H54 (cell line): ENCODE measurements around the gene FDXR.

Experiments
- DNase-seq: peaks from one replicate; pipeline ENCODE4 v3.0.0; 2011; ENCODE audit warnings: low spot score, mixed read lengths; ENCODE audit not compliant: insufficient read length
- FAIRE-seq: peaks from 3 replicates; lab custom pipeline; 2011; peaks lifted over from hg19 to GRCh38; lab: Jason Lieb, UNC
- POLR2A ChIP-seq: IDR thresholded peaks from 2 replicates; pipeline ENCODE4 v1.6.1; 2011; ENCODE audit warnings: low read depth, mild to moderate bottlenecking, low read length

The FDXR gene

DNA sequence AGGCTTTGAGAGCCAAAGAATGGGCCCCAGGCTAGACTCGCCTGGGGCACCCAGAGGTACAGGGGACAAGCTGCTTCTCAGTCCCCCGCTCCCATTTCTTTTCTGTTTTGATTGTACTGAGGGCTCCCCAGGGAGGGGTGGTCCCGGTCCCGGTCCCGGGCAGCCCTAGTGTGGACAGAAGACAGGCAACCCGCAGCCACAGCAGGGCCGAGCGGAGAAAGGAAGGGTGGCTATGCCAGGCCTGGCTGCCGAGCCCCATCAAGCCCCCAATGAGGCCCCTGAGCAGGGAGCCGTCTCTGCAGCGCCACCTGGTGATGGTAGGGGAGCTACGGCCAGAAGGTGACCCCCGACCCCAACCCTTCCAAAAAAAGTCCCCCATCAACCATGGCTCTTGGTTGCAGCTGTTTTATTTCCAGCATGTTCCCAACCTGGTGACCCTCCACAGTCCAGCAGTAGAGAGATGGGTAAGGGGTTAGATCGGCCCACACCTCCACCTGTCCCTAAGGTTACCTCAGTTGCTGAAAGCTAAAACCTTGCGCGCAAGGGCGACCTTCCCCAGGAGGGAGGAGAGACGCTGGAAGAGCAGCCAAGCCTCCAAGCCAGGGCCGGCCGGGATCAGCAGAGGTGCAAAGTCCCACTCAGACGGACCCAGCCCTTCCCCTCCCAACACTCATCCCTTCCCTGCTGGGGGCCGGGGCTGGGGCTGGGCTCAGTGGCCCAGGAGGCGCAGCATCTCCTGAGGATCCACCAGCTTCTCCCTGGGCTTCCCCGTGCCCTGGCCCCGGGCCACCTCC is 10.5 kb downstream of the FDXR start:
- FAIRE-seq: no peak
- no peak for TF ChIP-seq POLR2A
- peak; percentile 87 for DNase-seq

DNA sequence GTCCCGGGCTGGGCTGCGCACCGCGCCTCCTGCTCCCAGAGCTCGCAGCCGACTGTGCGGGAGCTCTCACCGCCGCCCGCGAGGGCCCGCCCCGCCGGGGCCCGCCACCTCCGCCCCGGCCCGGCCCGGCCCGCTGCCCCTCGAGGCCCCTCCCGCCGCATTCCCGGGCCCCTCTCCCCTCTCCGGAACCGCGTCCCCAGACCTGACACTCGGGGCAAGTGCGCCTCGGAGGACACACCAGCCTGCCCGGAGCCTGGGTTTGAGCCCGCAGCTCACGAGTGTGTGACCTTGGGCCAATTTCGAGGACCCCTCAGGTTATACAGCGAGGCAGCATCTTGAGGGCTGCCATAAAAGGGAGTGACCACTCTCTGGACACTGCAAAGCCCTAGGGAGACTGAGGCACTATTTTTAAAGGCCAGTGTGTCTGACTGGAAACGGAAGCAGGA is 11.1 kb downstream of the FDXR start:
- DNase-seq: no peak
- FAIRE-seq: no peak
- no peak for TF ChIP-seq POLR2A

DNA sequence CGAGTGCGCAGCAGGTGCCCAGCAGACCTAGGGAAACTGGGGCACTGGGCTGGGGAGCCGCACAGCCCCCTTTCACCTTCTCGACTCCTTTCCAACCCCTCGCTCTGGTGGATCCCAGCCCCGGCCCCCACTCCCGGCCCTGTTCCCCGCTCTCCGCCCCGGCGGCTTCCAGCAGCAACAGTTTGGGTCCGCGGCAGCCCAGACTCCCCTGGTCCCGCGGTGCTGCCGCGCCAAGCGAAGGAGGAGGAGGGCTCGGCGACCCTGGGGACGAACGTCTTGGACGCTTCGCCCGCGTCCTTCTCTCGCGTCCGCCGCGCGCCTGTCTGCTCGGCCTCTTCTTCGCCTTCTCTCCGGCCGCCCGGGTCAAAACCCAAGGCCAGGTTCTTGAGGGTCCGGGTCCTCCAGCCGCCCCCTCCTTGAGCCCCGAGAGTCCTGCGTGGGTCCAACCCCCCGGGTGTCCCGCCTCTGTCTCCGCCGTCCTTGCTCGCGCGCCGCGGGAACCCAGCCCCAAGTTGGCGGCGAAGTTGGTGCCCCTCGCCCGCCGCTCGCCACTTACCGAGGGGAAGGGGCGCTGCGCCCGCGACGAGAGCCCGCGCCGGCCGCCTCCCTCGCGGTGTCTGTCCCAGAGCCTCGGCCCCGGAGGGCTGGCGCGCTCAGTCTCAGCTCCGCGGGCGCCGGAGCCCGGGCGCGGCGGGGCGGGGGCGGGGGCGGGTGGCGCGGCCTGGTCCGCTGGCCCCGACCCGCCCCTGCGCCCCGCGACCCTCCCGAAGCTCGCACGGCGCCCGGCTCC is 11.7 kb downstream of the FDXR start:
- TF ChIP-seq POLR2A: no peak
- DNase-seq (no peak), FAIRE-seq (no peak)

DNA sequence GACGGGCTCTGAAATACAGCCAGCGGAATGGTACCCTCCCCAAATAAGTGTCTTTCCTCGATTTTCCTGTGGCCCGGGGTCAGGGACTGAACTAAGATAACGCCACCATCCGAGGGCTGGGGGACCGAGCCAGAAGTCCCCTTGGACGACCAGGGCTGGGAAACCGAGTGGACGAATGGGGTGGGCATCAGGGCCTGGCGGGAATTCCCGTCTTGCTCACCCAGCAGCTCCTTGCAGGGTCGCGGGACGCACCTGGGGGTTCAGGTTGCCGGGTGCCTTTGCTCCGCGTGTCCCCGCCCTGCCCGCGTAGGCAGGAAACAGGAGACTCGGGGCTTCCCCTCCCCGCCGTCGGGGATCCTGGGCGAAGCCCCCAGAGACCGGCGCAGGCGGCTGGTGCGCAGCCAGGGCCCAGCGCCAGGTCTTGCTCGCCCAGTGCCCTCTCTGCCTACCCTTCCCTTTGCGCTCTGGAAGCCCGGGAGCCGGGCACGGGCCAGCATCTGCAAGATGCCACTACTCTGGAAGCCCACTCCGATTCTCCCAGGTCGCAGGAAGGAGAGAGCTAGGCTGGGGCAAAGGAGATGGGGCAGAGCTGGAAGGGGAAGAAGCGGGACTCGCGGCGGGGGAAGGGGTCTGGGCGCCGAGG is 12.4 kb downstream of the FDXR start:
- FAIRE-seq: no peak
- TF ChIP-seq POLR2A: no peak
- no peak for DNase-seq

DNA sequence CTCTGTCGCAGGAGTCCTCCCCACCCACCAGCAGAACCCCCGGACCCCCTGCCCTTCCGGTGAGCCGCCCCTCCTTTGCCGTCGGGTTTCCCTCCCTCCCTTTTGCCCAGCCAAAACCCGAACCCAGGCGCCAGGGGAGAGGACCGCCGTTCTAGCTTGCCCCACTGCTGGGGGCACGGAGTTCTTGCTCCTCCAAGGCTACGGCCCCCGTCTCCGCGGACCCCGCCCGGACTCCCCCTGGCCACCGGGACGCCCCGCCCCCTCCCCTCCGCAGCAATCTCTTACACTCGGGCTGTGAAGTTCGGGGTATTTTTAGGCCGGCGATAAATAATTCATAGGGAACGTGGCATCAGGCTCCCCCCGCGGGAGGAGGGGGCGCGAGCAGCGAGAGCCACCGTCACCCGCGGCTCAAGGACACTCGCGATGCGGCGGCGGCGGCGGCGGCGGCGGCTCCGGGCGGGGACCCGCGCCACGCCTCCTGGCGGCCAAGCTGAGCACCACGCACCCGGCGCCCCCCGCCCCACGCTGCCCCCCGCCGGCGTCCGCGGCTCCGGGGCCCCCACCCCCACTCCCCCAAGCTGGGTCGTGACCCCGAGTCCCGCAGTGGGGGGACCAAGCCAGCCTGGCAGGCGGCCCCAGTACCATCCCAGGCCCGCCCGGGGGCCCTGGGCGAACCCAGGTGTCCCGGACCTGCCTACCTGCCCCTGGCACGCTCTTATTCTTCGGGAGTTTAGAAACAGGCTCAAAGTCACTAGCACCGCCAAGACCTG is 13.2 kb downstream of the FDXR start, which contains the start of gene GRIN2C:
Gene GRIN2C, minus strand, starts transcription at position 427 of the 770 bp plus-strand sequence. CDS start 4,793 bp downstream, outside the sequence.
- no peak for TF ChIP-seq POLR2A
- FAIRE-seq (no peak), DNase-seq (no peak)

DNA sequence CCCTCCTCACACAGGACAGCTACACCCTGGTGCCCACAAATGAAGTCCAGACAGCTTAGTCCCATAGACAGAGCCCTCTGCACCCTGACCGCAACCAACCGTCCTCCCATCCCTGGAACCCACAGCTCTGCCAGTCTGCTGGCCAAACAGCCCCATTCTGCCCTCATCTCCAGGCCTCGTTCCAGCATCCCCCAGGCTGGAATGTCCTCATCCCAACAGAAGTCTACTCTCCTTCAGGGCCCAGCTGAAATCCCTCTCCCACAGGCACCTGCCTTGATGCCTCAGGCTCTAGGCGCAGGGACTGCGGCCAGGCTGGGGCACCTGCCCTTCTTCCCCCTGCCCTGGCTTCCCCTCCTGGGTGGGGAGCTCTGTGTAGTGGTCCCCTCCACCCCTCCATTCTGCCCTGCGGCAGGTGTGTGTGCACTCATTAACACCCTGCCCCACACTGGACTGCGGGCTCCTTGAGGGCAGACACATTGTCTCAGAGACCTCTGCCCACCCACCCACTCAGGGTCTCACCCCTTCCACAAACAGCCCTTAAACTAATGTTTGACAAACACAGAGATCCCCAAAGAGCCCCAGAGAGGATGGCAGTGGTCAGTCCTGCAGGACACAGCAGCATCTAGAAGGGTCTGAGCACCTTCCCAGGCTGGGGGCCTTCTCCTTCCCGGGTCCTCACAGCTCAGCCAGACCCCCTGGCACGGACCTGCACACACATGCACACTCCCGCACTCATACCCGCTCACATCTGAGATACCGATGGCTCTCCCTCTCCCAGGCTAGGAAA is 13.9 kb downstream of the FDXR start:
- no peak for FAIRE-seq
- no peak for TF ChIP-seq POLR2A
- DNase-seq: no peak

DNA sequence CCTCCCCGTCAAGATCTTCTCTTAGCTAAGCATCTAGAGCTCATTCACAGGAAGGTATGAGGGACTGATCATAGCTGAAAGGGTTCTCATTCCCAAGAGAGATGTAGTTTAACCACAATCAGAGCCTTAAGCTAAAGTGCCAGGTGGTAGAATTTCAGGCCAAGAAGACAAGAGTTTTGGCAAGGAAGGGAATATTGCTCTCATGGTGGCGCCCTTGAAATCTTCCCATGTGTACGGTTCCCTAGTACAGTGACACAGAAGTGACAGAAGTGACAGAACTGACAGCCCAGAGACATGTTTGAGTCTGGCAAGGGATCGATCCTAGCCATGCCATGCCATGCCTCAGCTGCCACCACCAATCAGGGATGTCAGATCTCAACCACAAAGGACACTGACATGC is 15.6 kb downstream of the FDXR start:
- DNase-seq (no peak), FAIRE-seq (no peak)
- TF ChIP-seq POLR2A: no peak

DNA sequence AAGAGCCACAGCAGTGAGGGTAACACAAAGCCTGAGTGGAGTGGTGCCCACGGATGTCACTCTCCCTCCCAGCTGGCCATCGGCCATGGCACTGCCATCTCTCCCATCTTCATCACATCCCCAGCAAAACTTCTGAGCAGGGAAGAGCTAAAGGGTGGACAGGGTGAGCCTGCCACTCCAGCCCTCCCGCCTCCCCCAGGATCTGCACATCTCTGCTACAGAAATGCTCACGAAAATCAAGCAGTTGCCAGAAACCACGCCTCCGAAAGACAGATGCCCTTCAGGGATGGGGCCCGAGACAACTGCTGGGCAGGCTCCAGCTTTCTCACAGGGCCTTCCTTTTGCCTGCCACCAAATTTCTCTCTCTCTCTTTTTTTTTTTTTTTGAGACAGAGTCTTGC is 16.7 kb downstream of the FDXR start:
- DNase-seq (no peak), FAIRE-seq (no peak)
- no peak for TF ChIP-seq POLR2A

DNA sequence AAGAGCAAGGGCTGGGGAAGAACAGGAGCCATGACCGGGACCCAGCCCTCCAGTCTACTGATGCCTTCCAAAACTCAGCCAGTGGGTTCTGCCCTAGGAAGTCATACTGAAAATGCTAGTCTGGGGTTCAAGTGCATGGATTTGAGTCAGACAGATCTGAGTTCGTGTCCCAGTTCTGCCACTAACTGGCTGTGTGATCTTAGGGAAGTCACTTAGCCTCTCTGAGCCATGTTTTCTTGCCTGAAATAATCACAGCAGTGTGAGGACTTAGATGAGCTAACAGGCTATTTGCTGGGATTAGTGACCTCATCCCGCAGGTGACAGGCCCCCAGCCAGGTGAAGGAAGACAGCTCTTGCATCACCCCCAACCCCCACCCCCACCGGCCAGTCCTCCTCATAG is 17.5 kb downstream of the FDXR start:
- no peak for FAIRE-seq
- no peak for TF ChIP-seq POLR2A
- DNase-seq: no peak

DNA sequence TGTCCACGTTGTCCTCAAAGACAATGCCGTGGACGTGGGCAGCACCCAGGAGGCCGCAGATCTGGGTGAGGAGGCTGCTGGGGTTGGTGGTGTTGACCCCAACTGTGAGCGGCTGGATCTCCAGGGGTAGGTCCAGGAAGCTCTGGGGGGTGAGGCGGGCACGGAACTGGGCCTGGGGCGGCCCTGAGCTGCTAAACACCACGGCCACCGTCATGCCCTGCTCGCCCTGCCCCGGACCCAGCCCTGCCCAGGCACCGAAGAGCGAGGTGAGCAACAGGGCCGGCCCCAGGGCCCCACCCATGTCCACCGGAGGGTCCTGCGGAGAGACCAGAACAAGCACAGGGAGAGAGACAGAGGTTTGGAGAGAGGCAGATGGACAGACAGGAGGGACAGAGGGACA is 18.0 kb downstream of the FDXR start:
- no peak for TF ChIP-seq POLR2A
- FAIRE-seq: no peak
- no peak for DNase-seq

DNA sequence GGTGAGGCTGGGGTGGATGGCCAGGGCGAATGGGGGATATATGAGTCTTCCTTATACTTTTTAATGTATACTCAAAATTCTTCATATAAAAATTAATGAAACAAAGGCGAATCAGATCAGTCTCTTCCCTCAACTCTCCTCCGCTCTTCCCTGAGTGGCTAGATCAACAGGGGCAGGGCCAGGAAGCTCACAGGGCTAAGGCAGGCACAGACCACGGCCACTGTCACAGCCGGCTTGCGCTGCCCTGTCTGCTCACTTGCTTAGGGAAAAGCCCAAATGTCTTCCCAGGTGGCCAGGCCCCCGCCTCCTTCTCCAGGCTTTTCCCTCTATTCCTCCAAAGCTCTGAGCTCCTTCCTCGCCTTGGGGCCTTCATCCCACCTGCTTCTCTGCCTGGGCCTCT is 19.1 kb downstream of the FDXR start:
- no peak for DNase-seq
- no peak for FAIRE-seq
- TF ChIP-seq POLR2A: no peak

DNA sequence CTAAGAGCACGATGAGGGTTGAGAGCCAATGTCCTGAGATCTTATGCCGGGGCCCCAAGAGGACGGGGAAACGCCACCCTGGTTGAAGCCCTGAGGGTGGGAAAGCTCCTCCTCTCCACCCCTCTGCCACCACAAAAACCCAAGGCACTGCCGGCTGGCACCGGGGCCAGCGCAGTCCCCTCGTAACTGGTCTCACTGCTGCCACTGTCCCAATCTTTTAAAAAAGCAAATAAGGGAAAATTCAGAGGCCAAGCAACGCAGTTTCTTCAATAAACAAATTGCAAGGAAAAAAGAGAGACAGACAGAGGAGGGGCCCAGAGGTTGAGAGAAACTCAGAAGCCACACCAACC is 19.8 kb downstream of the FDXR start:
- no peak for TF ChIP-seq POLR2A
- no peak for DNase-seq
- FAIRE-seq: no peak
